ENCODE data around the gene EDN1. TPM values are rescaled to one million over a fixed set of nuclear protein-coding genes. Genes with fewer than 3 reads are reported as not detected.

The EDN1 gene
- total and polyA plus RNA-seq, 2 of the 13 experiments (the other 11 are each of a cell fraction or from before 2014, with no cell fraction given): 0.15 to 1.2 TPM

DNA sequence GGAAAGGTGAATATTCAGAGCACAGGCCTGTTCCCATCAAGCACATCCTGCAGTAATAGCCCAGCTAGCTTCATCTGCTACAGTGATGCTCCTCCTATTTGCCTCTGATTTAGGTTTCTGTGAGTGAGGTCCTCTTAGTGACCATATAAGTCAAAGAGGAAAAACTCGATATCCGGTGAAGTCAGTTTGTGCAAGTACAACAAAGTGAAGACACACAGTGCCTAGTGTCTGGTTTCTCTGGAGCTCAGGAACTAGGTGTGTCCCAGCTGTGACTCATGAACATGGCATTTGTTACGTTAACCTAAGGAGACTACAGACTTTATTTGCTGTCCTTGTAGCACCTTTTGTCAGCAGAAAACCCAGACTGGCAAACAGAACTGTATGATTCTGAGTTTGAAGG, 33.9 kb downstream of the EDN1 start (continued):
- TF ChIP-seq ARID5B (CRISPR knock-in tag; IDR thresholded peaks at IDR 0.05) (peak; percentile 90), PHB2 (IDR thresholded peaks at IDR 0.05; ENCODE audit: partially characterized antibody) (no peak)

- Histone ChIP-seq H2AFZ (ENCODE audit: low read length) (no peak overlapping the region), H3K4me1 (ENCODE audit: insufficient read depth, low read length) (peaks cover 59% of the 10 kb centered on the region), H3K79me2 (ENCODE audit: insufficient read depth, low read length) (no peaks in the 10 kb centered on the region), H3K36me3 (replicated peaks in 1 of 2; ENCODE audit: control insufficient read depth in 1 of 2, insufficient read depth in 2 of 2, low read length in 2 of 2) (no peaks in the 10 kb centered on the region), H3K4me2 (ENCODE audit: low read depth, low read length) (peak overlapping the region; percentile 19; the same call in 1 of the 2 replicates), H3K9me3 (ENCODE audit: low read length) (no peaks in the 10 kb centered on the region), H3K27ac (ENCODE audit: extremely low read length, insufficient read depth, low read length) (peak overlapping the region; percentile 35), H4K20me1 (ENCODE audit: insufficient read depth, low read length) (no peaks in the 10 kb centered on the region), H3K9ac (ENCODE audit: insufficient read depth, low read depth, low read length) (no peak overlapping the region; the same call in 1 of the 2 replicates), H3K4me3 (replicated peaks in 1 of 3; ENCODE audit: insufficient read depth in 1 of 3, low read depth in 2 of 3, low read length in 3 of 3) (no peak overlapping the region; a peak in 1 of 6 replicates), H3K27me3 (ENCODE audit: control insufficient read depth in 1 of 2, insufficient read depth in 2 of 2, low read length in 2 of 2) (no peaks in the 10 kb centered on the region)
- FAIRE-seq (no peak), DNase-seq (ENCODE audit: low spot score) (peak; percentile 31), ATAC-seq (peak; percentile 39)
- in situ Hi-C loops (cut with HindIII; ENCODE audit: extremely low pct_ligation_motif_present, low pct_unique_long_range_greater_than_20kb): no loop called here
- CTCF ChIA-PET (ENCODE audit: low intra/inter-chr PET ratio, low total read pairs): no interaction called here
- POLR2A ChIA-PET: interaction anchor here (1.0 to 2.2 kb wide), 9 partner anchors 8 to 41 kb away, joined by 3 to 15 read pairs (median 6); partner anchors contain the start of gene EDN1
- BruUV-seq (replicated peaks): TSS peak; percentile 99
- intact Hi-C loops (cut with micrococcal nuclease; ENCODE audit: unreplicated experiment): loop anchor here (1.0 to 2.0 kb wide), 2 partner anchors 18 to 24 kb away; no protein-coding TSS in a partner anchor
- TF ChIP-seq, protein P1, sequence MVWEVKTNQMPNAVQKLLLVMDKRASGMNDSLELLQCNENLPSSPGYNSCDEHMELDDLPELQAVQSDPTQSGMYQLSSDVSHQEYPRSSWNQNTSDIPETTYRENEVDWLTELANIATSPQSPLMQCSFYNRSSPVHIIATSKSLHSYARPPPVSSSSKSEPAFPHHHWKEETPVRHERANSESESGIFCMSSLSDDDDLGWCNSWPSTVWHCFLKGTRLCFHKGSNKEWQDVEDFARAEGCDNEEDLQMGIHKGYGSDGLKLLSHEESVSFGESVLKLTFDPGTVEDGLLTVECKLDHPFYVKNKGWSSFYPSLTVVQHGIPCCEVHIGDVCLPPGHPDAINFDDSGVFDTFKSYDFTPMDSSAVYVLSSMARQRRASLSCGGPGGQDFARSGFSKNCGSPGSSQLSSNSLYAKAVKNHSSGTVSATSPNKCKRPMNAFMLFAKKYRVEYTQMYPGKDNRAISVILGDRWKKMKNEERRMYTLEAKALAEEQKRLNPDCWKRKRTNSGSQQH (CRISPR knock-in tag; IDR thresholded peaks at IDR 0.05; ENCODE audit: low read depth): no peak
- no peak for TF ChIP-seq ZNF605 (CRISPR knock-in tag; IDR thresholded peaks at IDR 0.05)
Measured at GRCh38 chr6:12324748-12325147, 34.6 kb downstream of the EDN1 start.
